K562 (cell line): ENCODE measurements around the gene HMGN1. TPM values are rescaled to one million over a fixed set of nuclear protein-coding genes. Genes with fewer than 3 reads are reported as not detected.

Experiments
- CBX2 ChIP-seq: fragments of 200-600 bp; sonication (generic); IDR thresholded peaks from one replicate; pipeline ENCODE4 v1.6.1; 2012; ENCODE audit warnings: mild to moderate bottlenecking, low read length, inconsistent platforms; ENCODE audit not compliant: insufficient read depth, poor library complexity, severe bottlenecking
- CEBPB ChIP-seq: fragments of 450-650 bp; IDR thresholded peaks from 2 replicates; pipeline ENCODE4 v1.6.1; 2016; ENCODE audit warnings: missing genetic modification characterization, missing compliant biosample characterization
- CHAMP1 ChIP-seq: fragments of 450-650 bp; IDR thresholded peaks from 2 replicates; pipeline ENCODE4 v1.6.1; 2016; ENCODE audit warnings: mild to moderate bottlenecking
- ETV1 ChIP-seq: fragments of 450-650 bp; conservative IDR thresholded peaks from 2 replicates; pipeline ENCODE4 v1.6.1; 2016; ENCODE audit warnings: missing genetic modification characterization, control low read depth, low read depth, missing compliant biosample characterization
- FOS ChIP-seq: IDR thresholded peaks from 3 replicates; pipeline ENCODE4 v1.6.1; 2011; ENCODE audit not compliant: insufficient read length; ENCODE audit errors: extremely low read depth
- MXI1 ChIP-seq: IDR thresholded peaks from 2 replicates; pipeline ENCODE4 v1.6.1; 2011; ENCODE audit warnings: low read depth, mild to moderate bottlenecking, improper control_type of control experiment, low read length
- NFATC3 ChIP-seq: fragments of 450-650 bp; IDR thresholded peaks from 2 replicates; pipeline ENCODE4 v1.6.1; 2017; ENCODE audit warnings: mild to moderate bottlenecking
- NR2C1 ChIP-seq, 2 experiments: fragments of 450-650 bp; IDR thresholded peaks; 2 replicates each; pipeline ENCODE4 v1.6.1; 2017; ENCODE audit warnings: mild to moderate bottlenecking in 2 of 2, antibody characterized with exemption in 1 of 2, inconsistent platforms in 1 of 2, missing compliant biosample characterization in 1 of 2, missing genetic modification characterization in 1 of 2
- PHB ChIP-seq: fragments of 250-450 bp; sonication (Bioruptor Pico); IDR thresholded peaks from 2 replicates; pipeline ENCODE4 v1.5.0; 2021
- SREBF2 ChIP-seq: sonication (generic); formaldehyde crosslinking; IDR thresholded peaks from 2 replicates; pipeline ENCODE4 v1.4.0; 2020; ENCODE audit warnings: mild to moderate bottlenecking, missing genetic modification reagents
- ZNF24 ChIP-seq: fragments of 450-650 bp; IDR thresholded peaks from 2 replicates; pipeline ENCODE4 v1.6.1; 2016
- ZNF561 ChIP-seq: fragments of 450-650 bp; formaldehyde crosslinking; conservative IDR thresholded peaks from 2 replicates; pipeline ENCODE4 v1.4.0; 2020; ENCODE audit warnings: mild to moderate bottlenecking, moderate library complexity
- polyA plus RNA-seq, 8 experiments: library from polyadenylated mRNA; depleted of rRNA in 4 of 8; stranded (reverse) in 5 of 8; unstranded in 3 of 8; fragments of >200 nt; fragmentation: Nextera tagmentation in 2 of 8; fragmentation: Illumina TruSeq in 1 of 8; extraction: Ambion mirVana in 2 of 8; extraction: Trizol in 1 of 8; gene quantifications; 2 replicates each; pipeline versions ENCODE4 v1.2.1 to v1.2.3, GENCODE V29; 2011 to 2014; ENCODE audit warnings: inconsistent platforms in 1 of 8, missing spikeins in 1 of 8
- total RNA-seq, 7 experiments: library from RNA; depleted of rRNA in 6 of 7; stranded (reverse); fragments of >200 nt in 6 of 7; fragmentation: Illumina TruSeq in 2 of 7; extraction: Trizol in 2 of 7; gene quantifications; 2 replicates each; pipeline versions ENCODE4 v1.2.1 to v1.2.3, GENCODE V29; 2011 to 2021; ENCODE audit warnings: low replicate concordance in 1 of 7

HMGN1 gene
- total and polyA plus RNA-seq, 9 of the 15 experiments (the other 6 are each of a cell fraction or from before 2014, with no cell fraction given), result 124 to 626 (median 498) TPM

- TF ChIP-seq FOS, result no peak
- TF ChIP-seq SREBF2, result no peak
- no peak for TF ChIP-seq ZNF24
- TF ChIP-seq ETV1 (tag), result no peak; the same call in 1 of the 2 replicates
- peak; percentile 83 for TF ChIP-seq CEBPB (tag)
- no peak for TF ChIP-seq CBX2
- no peak for TF ChIP-seq NR2C1 (IDR thresholded peaks at IDR 0.05)
- peak; percentile 33; the same call in 1 of the 2 replicates for TF ChIP-seq NR2C1 (tag; IDR thresholded peaks at IDR 0.05)
- TF ChIP-seq NFATC3, result peak; percentile 51; the same call in 1 of the 2 replicates
- no peak for TF ChIP-seq PHB (CRISPR knock-in tag)
- no peak for TF ChIP-seq CHAMP1
- TF ChIP-seq MXI1, result no peak
- TF ChIP-seq ZNF561 (CRISPR knock-in tag), result no peak
Measured at GRCh38 chr21:39317134-39318090, 31.5 kb downstream of the HMGN1 start (continued).
